AG09319 (cell line): Measurements from ENCODE around the gene DNAJC13.

Source experiments
- DNase-seq: peaks from one replicate; pipeline ENCODE4 v3.0.0-alpha.2; 2010; ENCODE audit warnings: low read depth; ENCODE audit errors: extremely low read depth
- TF ChIP-seq, protein P1 (sequence below): IDR thresholded peaks from 2 replicates; pipeline ENCODE4 v1.5.1; 2011; ENCODE audit warnings: low read depth, mild to moderate bottlenecking, inconsistent platforms, low read length, moderate library complexity

Gene DNAJC13

DNA sequence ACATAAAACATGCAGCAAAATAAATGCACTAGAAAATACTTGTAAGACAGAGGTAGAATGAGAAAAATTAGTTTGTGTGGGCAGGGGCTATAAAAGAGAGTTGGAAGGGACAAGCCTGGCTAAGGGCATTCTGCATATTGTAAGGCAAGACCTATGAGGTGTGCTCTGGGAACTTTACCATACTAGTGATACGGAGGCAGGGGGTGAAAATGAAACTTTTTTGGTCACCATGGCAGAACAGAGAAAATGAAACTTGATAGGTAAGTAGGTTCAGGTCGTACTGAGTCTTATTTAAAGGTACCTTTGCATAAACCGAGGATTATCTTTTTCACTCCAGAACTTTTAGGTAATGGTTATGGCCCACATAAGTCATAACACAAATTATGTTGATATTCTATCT lies 105.1 kb downstream of the DNAJC13 start:
- TF ChIP-seq, protein P1, sequence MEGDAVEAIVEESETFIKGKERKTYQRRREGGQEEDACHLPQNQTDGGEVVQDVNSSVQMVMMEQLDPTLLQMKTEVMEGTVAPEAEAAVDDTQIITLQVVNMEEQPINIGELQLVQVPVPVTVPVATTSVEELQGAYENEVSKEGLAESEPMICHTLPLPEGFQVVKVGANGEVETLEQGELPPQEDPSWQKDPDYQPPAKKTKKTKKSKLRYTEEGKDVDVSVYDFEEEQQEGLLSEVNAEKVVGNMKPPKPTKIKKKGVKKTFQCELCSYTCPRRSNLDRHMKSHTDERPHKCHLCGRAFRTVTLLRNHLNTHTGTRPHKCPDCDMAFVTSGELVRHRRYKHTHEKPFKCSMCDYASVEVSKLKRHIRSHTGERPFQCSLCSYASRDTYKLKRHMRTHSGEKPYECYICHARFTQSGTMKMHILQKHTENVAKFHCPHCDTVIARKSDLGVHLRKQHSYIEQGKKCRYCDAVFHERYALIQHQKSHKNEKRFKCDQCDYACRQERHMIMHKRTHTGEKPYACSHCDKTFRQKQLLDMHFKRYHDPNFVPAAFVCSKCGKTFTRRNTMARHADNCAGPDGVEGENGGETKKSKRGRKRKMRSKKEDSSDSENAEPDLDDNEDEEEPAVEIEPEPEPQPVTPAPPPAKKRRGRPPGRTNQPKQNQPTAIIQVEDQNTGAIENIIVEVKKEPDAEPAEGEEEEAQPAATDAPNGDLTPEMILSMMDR: no peak
- no peak for DNase-seq

- TF ChIP-seq, protein P1: no peak
- no peak for DNase-seq
Measured at GRCh38 chr3:132530624-132531023, 113.3 kb downstream of the DNAJC13 start.

DNA sequence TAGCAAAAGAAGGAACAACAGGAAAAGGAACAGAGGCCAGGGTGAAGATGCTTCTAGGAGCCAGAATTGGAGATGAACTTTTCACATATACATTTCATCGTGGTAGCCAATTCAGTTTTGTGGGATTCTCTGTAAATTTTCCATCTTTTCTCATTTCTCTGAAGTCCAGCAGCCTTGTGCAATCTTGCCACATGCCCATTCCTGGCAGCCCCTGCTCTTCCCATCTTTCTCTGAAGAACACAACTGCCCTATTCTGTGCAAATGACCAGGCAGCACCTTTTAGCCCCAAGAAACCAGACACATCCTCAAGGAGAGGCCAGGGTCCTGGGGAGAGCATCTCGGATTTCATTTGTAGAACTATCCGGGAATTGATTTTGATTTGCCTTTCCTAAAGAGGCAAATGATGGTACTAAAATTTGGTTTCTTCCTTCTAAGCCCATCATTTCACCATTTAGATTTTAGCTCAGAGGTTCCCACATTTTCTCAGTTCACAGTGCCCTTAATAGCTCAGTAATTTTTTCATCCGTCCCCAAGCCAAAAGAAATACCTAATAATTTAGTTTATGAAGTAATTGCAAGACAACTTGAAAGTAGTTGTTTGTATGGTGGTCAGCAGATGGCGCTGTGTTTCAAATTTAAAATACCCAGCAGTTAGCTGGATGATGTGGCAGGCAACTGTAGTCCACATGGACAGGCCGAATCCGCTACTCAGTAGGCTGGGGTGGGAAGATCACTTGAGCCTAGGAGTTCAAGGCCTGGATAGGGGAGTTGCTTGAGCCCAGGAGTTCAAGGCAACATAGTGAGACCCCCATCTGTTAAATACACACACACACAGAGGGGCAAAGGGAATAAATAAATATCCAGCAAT lies 118.5 kb downstream of the DNAJC13 start:
- DNase-seq: peak; percentile 81
- TF ChIP-seq, protein P1: peak; percentile 52

DNA sequence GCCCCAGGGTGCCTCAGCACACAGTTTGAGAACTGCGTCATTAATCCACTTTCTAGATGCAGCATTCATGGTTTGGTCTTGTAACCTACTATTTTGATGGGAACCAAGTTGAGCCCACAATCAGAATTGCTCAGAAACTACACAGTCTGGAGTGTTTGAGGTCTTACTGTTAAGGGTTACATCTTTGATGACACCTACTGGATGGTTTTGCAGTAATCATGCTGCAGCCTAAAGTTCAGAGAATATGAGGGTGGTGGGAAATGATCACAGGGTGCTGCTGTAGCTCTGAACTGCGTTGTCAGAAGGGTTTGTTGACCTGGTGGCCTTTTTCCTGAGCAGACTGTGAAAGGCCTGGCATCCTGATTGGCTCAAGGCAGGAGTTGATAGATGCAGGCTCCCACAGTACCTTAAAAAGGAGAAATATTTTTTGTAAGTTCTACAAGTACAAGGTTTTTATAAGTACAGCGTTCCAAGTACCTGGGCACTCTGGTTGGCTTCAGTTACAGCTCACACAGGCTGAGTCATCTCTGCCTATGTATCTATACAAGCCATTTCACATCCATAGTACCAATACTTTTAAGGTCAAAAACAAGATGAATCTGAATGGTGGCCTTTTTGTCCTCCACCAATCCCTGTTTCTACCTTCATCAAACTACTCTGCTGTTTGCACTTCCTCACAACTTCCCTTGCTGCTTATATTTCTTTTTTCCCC lies 119.3 kb downstream of the DNAJC13 start:
- DNase-seq: no peak
- TF ChIP-seq, protein P1: no peak; the same call in 1 of the 2 replicates

DNA sequence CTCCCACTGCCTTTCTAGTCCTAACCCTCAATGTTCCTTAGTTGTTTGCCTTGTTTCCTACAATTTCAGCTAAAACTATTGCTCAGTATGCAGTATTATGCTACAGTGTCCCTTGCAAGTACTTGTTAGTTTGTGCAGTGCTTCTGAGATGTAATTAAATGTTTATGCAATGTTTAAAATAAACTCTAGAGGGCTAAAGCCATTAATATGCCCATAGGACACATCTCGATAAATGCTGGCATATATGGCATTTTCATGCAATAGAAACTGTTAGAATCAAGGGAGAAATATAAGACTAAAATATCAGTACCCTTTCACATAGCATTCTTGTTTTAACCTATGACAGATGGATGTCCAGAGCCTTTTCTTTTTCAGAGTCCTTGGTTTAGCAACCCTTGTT lies 120.0 kb downstream of the DNAJC13 start:
- TF ChIP-seq, protein P1: peak; percentile 6; the same call in 1 of the 2 replicates

DNA sequence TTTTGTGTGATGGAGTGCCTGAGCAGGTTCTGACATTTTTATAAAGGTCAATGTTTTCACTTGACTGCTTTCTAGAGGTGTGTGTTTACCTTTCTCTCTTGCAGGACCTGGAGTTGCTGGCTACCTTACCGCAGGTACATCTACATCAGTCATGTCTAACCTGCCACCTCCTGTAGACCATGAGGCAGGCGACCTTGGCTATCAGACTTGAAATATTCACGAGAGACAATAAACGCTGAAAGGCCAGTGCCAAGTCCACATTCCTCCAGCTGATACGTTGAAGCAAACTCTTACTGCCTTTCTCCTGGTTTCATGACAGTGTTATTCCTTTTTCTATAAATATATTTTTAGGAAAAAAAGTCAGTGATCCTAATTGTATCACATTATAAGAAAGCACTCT lies 120.8 kb downstream of the DNAJC13 start:
- no peak for DNase-seq
- TF ChIP-seq, protein P1: no peak

More for the DNA sequence above, 120.0 kb downstream of the DNAJC13 start:
- DNase-seq: no peak

GRCh38 chr3:132539681-132540080 lies 122.4 kb downstream of the DNAJC13 start:
- TF ChIP-seq, protein P1: no peak
- DNase-seq: no peak
